ENCODE measurements around the gene CCDC8. TPM values are rescaled to one million over a fixed set of nuclear protein-coding genes. Genes with fewer than 3 reads are reported as not detected.

Gene CCDC8
- not detected for total RNA-seq

DNA sequence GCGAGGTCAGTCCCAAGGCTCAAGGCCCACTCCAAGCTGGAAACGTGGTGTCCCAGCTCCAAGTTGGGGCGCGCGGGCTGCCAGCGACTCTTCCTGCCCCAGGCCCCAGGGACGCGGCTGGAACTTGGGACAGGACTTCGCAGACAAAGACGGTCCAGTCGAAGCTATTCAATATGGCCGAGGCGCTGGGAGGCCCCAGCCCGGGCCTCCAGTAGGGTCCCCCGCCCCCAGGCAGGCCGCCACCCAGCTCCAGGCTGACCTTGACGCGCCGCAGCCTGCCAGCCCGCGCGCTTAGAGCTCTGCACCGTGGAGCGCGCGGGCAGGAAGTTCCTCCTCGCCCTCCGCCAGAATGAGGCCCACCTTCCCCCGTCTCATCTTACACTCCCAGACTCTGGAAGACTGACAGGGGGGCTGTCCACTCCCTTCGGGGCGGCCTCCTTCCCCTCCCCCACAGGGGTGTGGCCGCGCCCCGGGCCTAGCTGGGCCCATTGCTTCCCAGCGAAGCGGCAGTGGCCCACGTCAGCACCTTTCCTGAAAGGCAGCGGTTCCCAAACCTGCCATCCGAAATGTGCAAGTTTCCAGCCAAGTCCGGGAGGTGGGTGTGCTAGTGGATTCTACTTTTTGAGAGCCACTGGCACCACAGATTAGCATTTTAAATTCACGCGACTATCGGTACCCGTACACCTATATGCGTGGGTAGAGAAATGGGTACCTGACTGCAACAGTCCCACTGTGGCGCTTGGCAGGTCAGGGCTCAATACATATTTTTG, at the start of gene CCDC8:
TSS of gene CCDC8 (minus strand) at position 303 of the 770 bp plus-strand sequence. CDS start 754 bp downstream, outside the sequence.
- peaks cover 63% of the 10 kb centered on the region for H3K27me3 Mint-ChIP-seq (ENCODE audit: low read depth)
- intact Hi-C loops (cut with micrococcal nuclease): no loop called here
- H3K27ac Mint-ChIP-seq: no peak within 1 kb of the TSS
- peaks cover 8% of the 10 kb centered on the region for H3K4me1 Mint-ChIP-seq (ENCODE audit: low read depth)
- no peaks in the 10 kb centered on the region for H3K36me3 Mint-ChIP-seq (ENCODE audit: low read depth)
- no peak within 1 kb of the TSS for H3K4me3 Mint-ChIP-seq
- no peak for DNase-seq
- CTCF ChIA-PET: interaction anchor here (1.1 kb wide), 1 partner anchor 17 kb away, joined by 6 read pairs; no protein-coding TSS in a partner anchor
- no peaks in the 10 kb centered on the region for H3K9me3 Mint-ChIP-seq

- Mint-ChIP-seq H3K4me3 (no peak overlapping the region), H3K27me3 (ENCODE audit: low read depth) (peaks cover 5% of the 10 kb centered on the region), H3K27ac (no peak overlapping the region), H3K9me3 (no peaks in the 10 kb centered on the region), H3K4me1 (ENCODE audit: low read depth) (peaks cover 2% of the 10 kb centered on the region), H3K36me3 (ENCODE audit: low read depth) (no peaks in the 10 kb centered on the region)
- no peak for DNase-seq
- intact Hi-C loops (cut with micrococcal nuclease): no loop called here
- CTCF ChIA-PET: interaction anchor here (0.6 kb wide), 1 partner anchor 66 kb away, joined by 5 read pairs; no protein-coding TSS in a partner anchor
Measured at GRCh38 chr19:46461537-46461936, 48.2 kb upstream of the CCDC8 start.

DNA sequence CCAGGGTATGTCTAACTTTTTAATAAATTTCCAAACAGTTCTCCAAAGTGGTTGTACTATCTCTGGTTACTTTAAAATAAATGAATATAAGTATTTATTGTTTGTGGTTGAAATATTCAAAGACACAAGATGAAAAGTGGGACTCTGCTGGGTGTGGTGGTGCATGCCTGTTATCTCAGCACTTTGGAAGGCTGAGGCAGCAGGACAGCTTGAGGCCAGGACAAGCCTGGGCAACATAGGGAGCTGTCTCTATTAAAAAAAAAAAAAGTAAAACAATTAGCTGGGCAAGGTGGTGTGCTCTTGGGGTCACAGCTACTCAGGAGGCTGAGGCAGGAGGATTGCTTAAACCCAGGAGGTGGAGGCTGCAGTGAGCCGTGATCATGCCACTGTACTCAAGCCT, 47.6 kb upstream of the CCDC8 start:
- no peaks in the 10 kb centered on the region for H3K36me3 Mint-ChIP-seq (ENCODE audit: low read depth)
- no peaks in the 10 kb centered on the region for H3K9me3 Mint-ChIP-seq
- CTCF ChIA-PET: no interaction called here
- intact Hi-C loops (cut with micrococcal nuclease): no loop called here
- no peaks in the 10 kb centered on the region for H3K4me1 Mint-ChIP-seq (ENCODE audit: low read depth)
- no peak for DNase-seq
- H3K4me3 Mint-ChIP-seq: no peak overlapping the region
- H3K27ac Mint-ChIP-seq: no peak overlapping the region
- H3K27me3 Mint-ChIP-seq (ENCODE audit: low read depth): peaks cover 9% of the 10 kb centered on the region

GRCh38 chr19:46460055-46460454, 46.7 kb upstream of the CCDC8 start:
- H3K27ac Mint-ChIP-seq: no peak overlapping the region
- intact Hi-C loops (cut with micrococcal nuclease): no loop called here
- H3K27me3 Mint-ChIP-seq (ENCODE audit: low read depth): peaks cover 9% of the 10 kb centered on the region
- H3K4me3 Mint-ChIP-seq: no peak overlapping the region
- no peak for DNase-seq
- no peaks in the 10 kb centered on the region for H3K36me3 Mint-ChIP-seq (ENCODE audit: low read depth)
- no peaks in the 10 kb centered on the region for H3K9me3 Mint-ChIP-seq
- CTCF ChIA-PET: no interaction called here
- no peaks in the 10 kb centered on the region for H3K4me1 Mint-ChIP-seq (ENCODE audit: low read depth)

GRCh38 chr19:46456930-46457329, 43.6 kb upstream of the CCDC8 start:
- DNase-seq: no peak
- no peaks in the 10 kb centered on the region for H3K36me3 Mint-ChIP-seq (ENCODE audit: low read depth)
- H3K4me3 Mint-ChIP-seq: no peak overlapping the region
- H3K9me3 Mint-ChIP-seq: no peaks in the 10 kb centered on the region
- no peak overlapping the region for H3K27ac Mint-ChIP-seq
- CTCF ChIA-PET: interaction anchor here (0.6 to 1.2 kb wide), 2 partner anchors 55 to 239 kb away, joined by 3 read pairs; no protein-coding TSS in a partner anchor
- H3K4me1 Mint-ChIP-seq (ENCODE audit: low read depth): no peaks in the 10 kb centered on the region
- intact Hi-C loops (cut with micrococcal nuclease): no loop called here
- peaks cover 9% of the 10 kb centered on the region for H3K27me3 Mint-ChIP-seq (ENCODE audit: low read depth)

DNA sequence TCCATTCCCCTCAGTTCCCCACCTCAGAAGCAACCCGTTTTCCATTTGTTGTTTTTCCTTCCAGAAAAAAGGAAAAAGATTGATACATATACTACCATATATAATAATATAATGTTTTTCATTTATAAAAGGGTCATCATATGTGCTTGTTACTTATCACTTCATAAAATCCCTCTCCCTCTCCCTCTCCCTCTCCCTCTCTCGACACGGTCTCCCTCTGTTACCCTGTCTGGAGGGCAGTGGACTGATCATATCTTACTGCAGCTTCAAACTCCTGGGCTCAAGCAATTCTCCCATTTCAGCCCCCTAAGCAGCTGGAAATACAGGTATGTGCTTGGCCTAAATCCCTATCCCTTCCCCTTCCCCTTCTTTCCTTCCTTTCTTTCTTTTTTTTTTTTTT, 40.9 kb upstream of the CCDC8 start:
- no peaks in the 10 kb centered on the region for H3K4me1 Mint-ChIP-seq (ENCODE audit: low read depth)
- intact Hi-C loops (cut with micrococcal nuclease): no loop called here
- H3K4me3 Mint-ChIP-seq: no peak overlapping the region
- H3K27me3 Mint-ChIP-seq (ENCODE audit: low read depth): peaks cover 9% of the 10 kb centered on the region
- no peak overlapping the region for H3K27ac Mint-ChIP-seq
- no peak for DNase-seq
- CTCF ChIA-PET: no interaction called here
- no peaks in the 10 kb centered on the region for H3K36me3 Mint-ChIP-seq (ENCODE audit: low read depth)
- peaks cover 7% of the 10 kb centered on the region for H3K9me3 Mint-ChIP-seq

GRCh38 chr19:46453661-46454060, 40.3 kb upstream of the CCDC8 start:
- Mint-ChIP-seq H3K9me3 (peaks cover 8% of the 10 kb centered on the region), H3K4me1 (ENCODE audit: low read depth) (no peaks in the 10 kb centered on the region), H3K36me3 (ENCODE audit: low read depth) (no peaks in the 10 kb centered on the region), H3K27me3 (ENCODE audit: low read depth) (peaks cover 9% of the 10 kb centered on the region), H3K4me3 (no peak overlapping the region), H3K27ac (no peak overlapping the region)
- CTCF ChIA-PET: no interaction called here
- no peak for DNase-seq
- intact Hi-C loops (cut with micrococcal nuclease): no loop called here

DNA sequence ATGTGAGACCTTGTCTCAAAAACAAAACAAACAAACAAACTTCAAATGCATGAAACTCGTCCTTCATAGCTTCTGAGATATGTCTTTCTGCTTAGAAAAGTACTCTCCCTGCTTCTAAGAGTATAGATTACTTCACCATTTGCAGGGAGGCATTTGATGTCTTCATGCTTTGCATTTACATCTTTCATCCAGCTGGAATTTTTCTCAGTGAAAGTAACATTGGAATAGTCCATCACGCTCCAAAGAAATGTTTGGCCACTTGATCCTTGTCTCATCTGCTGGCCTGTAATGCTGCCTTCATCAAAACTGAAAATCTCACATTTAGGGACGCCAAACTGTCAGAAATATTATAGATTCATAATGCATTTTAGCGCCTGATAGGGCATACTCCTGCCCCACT, 38.8 kb upstream of the CCDC8 start:
- H3K27me3 Mint-ChIP-seq (ENCODE audit: low read depth): peaks cover 6% of the 10 kb centered on the region
- H3K4me3 Mint-ChIP-seq: no peak overlapping the region

GRCh38 chr19:46451352-46451751, 38.0 kb upstream of the CCDC8 start:
- Mint-ChIP-seq H3K36me3 (ENCODE audit: low read depth) (no peaks in the 10 kb centered on the region), H3K9me3 (peaks cover 8% of the 10 kb centered on the region), H3K27me3 (ENCODE audit: low read depth) (peaks cover 3% of the 10 kb centered on the region), H3K27ac (no peak overlapping the region), H3K4me1 (ENCODE audit: low read depth) (no peaks in the 10 kb centered on the region), H3K4me3 (no peak overlapping the region)
- intact Hi-C loops (cut with micrococcal nuclease): no loop called here
- DNase-seq: no peak
- CTCF ChIA-PET: interaction anchor here (0.6 to 1.1 kb wide), 2 partner anchors 15 to 33 kb away, joined by 3 to 5 read pairs; no protein-coding TSS in a partner anchor

More for the DNA sequence above, 38.8 kb upstream of the CCDC8 start:
- no peaks in the 10 kb centered on the region for H3K36me3 Mint-ChIP-seq (ENCODE audit: low read depth)
- H3K4me1 Mint-ChIP-seq (ENCODE audit: low read depth): no peaks in the 10 kb centered on the region
- CTCF ChIA-PET: interaction anchor here (1.1 kb wide), 1 partner anchor 16 kb away, joined by 5 read pairs; no protein-coding TSS in a partner anchor
- H3K27ac Mint-ChIP-seq: no peak overlapping the region
- peaks cover 8% of the 10 kb centered on the region for H3K9me3 Mint-ChIP-seq
- intact Hi-C loops (cut with micrococcal nuclease): no loop called here
- no peak for DNase-seq

DNA sequence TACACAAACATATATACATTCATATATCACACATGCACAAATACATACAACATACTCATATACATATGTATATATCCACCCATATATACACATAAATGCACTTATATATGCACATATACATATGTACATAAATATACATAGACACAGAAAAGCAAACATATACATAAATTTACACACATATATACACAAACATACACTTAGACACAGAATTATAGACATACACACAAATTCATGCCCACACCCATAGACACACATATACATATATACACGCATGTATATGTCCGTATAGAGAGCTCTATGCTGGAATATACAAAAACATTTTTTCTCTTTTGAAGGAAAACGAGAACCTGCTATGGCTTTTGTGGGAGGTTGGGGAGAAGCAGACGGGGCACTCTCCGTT, 37.4 kb upstream of the CCDC8 start:
- Mint-ChIP-seq H3K27me3 (ENCODE audit: low read depth) (no peaks in the 10 kb centered on the region), H3K4me1 (ENCODE audit: low read depth) (no peaks in the 10 kb centered on the region), H3K9me3 (peaks cover 8% of the 10 kb centered on the region), H3K4me3 (no peak overlapping the region), H3K27ac (no peak overlapping the region), H3K36me3 (ENCODE audit: low read depth) (no peaks in the 10 kb centered on the region)
- CTCF ChIA-PET: no interaction called here
- DNase-seq: no peak
- intact Hi-C loops (cut with micrococcal nuclease): no loop called here

- no peak overlapping the region for H3K4me3 Mint-ChIP-seq
- peaks cover 8% of the 10 kb centered on the region for H3K9me3 Mint-ChIP-seq
- intact Hi-C loops (cut with micrococcal nuclease): no loop called here
- no peak overlapping the region for H3K27ac Mint-ChIP-seq
- no peak for DNase-seq
- CTCF ChIA-PET: no interaction called here
- H3K4me1 Mint-ChIP-seq (ENCODE audit: low read depth): no peaks in the 10 kb centered on the region
- H3K27me3 Mint-ChIP-seq (ENCODE audit: low read depth): no peaks in the 10 kb centered on the region
- no peaks in the 10 kb centered on the region for H3K36me3 Mint-ChIP-seq (ENCODE audit: low read depth)
Measured at GRCh38 chr19:46449228-46449627, 35.9 kb upstream of the CCDC8 start.

DNA sequence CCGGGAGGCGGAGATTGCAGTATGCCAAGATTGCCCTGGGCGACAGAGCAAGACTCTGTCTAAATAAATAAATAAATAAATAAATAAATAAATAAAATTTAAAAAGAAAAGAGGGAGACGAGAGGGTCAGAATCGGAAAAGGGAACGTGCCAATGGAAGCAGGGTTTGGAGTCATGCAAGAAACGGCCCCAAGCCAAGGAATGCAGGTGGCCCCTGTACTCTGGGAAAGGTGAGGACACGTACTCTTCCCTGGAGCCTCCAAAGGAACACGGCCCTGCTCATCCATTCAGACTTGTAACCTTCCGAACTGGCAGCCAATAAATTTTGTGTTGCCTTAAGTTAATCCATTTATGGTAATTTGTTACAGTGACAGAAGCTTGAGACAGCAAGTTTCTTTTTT, 35.2 kb upstream of the CCDC8 start:
- Mint-ChIP-seq H3K9me3 (peaks cover 8% of the 10 kb centered on the region), H3K27me3 (ENCODE audit: low read depth) (no peaks in the 10 kb centered on the region), H3K36me3 (ENCODE audit: low read depth) (no peaks in the 10 kb centered on the region), H3K4me3 (no peak overlapping the region), H3K27ac (no peak overlapping the region), H3K4me1 (ENCODE audit: low read depth) (no peaks in the 10 kb centered on the region)
- CTCF ChIA-PET: no interaction called here
- intact Hi-C loops (cut with micrococcal nuclease): no loop called here
- DNase-seq: no peak

- CTCF ChIA-PET: no interaction called here
- no peak overlapping the region for H3K4me3 Mint-ChIP-seq
- H3K27ac Mint-ChIP-seq: no peak overlapping the region
- H3K4me1 Mint-ChIP-seq (ENCODE audit: low read depth): peaks cover 3% of the 10 kb centered on the region
- no peaks in the 10 kb centered on the region for H3K36me3 Mint-ChIP-seq (ENCODE audit: low read depth)
- no peaks in the 10 kb centered on the region for H3K27me3 Mint-ChIP-seq (ENCODE audit: low read depth)
- intact Hi-C loops (cut with micrococcal nuclease): no loop called here
- DNase-seq: no peak
- H3K9me3 Mint-ChIP-seq: peaks cover 8% of the 10 kb centered on the region
Measured at GRCh38 chr19:46447824-46448223, 34.5 kb upstream of the CCDC8 start.
